Suprapubic skin (tissue), 3 donors: ENCODE results near the gene SEC14L2.

Experiments used
- POLR2A ChIP-seq, 2 donors: fragments of 450-650 bp; IDR thresholded peaks; one replicate each; pipeline ENCODE4 v1.6.1; 2017; ENCODE audit warnings: antibody characterized with exemption in 2 of 2, mild to moderate bottlenecking in 2 of 2, moderate library complexity in 2 of 2
- TF ChIP-seq, protein P1 (sequence below), 2 donors: fragments of 200-600 bp in 1 of 2; fragments of 450-650 bp in 1 of 2; sonication (generic) in 1 of 2; IDR thresholded peaks; one replicate each; pipeline ENCODE4 v1.5.1; 2016 to 2019; ENCODE audit warnings: antibody characterized with exemption in 2 of 2, mild to moderate bottlenecking in 1 of 2, moderate library complexity in 1 of 2

DNA sequence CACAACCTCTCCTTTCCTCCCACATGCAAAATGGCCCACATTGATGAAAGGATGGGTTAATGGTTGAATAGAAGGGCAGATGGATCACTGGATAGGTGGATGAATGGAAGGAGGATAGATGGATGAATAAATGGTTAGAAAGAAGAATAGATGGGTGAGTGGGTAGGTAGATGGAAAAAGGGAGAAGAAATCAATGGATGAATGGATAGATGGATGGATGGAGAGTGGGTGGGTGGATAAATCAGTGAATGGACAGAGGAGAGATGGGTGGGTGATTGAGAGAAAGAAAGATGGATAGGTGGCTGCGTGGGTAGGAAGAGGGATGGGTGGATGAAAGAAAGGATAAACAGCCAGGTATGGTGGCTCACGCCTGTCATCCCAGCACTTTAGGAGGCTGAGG, 73.8 kb downstream of the SEC14L2 start:
- no peak for TF ChIP-seq POLR2A (IDR thresholded peaks at IDR 0.05)
- TF ChIP-seq, protein P1, sequence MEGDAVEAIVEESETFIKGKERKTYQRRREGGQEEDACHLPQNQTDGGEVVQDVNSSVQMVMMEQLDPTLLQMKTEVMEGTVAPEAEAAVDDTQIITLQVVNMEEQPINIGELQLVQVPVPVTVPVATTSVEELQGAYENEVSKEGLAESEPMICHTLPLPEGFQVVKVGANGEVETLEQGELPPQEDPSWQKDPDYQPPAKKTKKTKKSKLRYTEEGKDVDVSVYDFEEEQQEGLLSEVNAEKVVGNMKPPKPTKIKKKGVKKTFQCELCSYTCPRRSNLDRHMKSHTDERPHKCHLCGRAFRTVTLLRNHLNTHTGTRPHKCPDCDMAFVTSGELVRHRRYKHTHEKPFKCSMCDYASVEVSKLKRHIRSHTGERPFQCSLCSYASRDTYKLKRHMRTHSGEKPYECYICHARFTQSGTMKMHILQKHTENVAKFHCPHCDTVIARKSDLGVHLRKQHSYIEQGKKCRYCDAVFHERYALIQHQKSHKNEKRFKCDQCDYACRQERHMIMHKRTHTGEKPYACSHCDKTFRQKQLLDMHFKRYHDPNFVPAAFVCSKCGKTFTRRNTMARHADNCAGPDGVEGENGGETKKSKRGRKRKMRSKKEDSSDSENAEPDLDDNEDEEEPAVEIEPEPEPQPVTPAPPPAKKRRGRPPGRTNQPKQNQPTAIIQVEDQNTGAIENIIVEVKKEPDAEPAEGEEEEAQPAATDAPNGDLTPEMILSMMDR (IDR thresholded peaks at IDR 0.05): no peak
